GM11168 (cell line): ENCODE measurements around the gene SYTL2.
"Not testable (repeated sequence)": the region's sequence is repeated elsewhere in the genome, so short reads cannot be mapped to it uniquely, and the experiment has no call there.

Experiments used
- in situ Hi-C: fragments of 300-500 bp; cut with MboI; formaldehyde crosslinking; loops from one replicate; pipeline ENCODE4 v1.12.0; 2022; ENCODE audit warnings: low sequenced_read_pairs; ENCODE audit not compliant: unreplicated experiment

The SYTL2 gene, protein sequence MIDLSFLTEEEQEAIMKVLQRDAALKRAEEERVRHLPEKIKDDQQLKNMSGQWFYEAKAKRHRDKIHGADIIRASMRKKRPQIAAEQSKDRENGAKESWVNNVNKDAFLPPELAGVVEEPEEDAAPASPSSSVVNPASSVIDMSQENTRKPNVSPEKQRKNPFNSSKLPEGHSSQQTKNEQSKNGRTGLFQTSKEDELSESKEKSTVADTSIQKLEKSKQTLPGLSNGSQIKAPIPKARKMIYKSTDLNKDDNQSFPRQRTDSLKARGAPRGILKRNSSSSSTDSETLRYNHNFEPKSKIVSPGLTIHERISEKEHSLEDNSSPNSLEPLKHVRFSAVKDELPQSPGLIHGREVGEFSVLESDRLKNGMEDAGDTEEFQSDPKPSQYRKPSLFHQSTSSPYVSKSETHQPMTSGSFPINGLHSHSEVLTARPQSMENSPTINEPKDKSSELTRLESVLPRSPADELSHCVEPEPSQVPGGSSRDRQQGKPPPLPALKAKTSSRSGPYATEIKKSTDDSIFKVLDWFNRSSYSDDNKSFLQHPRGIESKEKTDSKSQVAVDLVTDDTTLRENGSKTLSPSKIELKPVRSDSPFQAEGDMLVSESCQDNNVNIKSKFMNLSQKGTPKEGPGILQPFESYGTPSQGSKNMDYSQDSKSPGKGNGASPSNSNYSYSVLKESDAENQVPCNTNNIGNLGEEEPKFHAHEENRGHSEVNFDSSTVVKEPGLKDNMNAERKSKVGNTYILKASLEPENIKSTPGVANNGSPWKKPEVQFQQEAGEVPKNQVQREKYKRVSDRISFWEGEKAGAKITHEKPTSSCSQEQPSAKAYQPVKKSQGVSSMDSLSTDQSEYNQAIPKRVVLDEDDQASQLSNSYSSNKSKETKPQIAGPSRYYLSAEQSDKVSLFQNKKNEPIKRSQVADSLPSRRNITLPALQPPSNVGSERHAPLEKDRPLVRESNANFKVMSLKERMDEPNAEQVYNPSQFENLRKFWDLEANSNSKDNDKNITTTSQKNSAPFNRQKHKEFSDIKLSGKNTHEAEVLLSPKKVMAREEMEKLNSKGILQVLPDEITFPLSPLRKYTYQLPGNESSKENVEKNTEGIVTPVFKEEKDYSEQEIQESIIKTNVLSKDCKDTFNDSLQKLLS (N-terminal part only)

DNA sequence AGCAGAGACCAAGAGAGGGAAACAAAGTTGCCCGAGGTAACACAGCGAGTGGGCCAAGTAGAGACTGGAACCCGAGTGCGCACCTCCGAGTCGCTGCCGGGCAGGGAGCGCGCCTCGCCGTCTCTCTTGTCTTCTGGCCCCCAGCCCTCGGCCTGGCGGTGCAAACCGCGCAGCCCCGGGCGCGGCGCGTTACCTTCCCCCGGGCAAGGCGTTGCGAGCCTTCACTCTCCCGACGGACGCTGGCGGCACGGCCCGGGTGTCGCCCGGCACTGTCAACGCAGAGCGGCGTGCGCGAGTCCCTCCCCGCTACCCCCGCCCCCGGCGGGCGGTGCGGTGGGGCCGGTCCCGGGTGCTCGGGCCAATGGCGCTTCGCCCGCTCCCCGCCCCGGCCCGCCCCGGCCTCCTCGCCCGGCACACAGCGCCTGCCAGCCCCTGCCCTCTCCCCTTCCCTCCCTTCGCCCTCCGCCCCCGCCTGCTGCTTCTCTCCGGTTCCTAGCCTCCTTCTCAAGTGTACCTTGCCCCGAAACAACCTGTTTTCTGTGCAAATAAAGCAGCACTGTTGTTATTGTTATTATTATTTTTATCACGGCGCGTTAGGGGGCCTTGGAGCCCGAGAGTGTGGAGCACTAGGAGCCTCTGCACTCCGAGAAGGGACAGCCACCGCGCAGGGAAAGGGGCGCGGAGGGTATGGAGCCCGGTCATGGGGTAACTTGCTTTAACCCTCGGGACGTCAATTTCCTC lies at the start of gene SYTL2:
Gene SYTL2, minus strand, starts transcription at position 271 of the 741 bp plus-strand sequence. CDS start 53,416 bp downstream, outside the sequence.
- in situ Hi-C loops: no loop called here

DNA sequence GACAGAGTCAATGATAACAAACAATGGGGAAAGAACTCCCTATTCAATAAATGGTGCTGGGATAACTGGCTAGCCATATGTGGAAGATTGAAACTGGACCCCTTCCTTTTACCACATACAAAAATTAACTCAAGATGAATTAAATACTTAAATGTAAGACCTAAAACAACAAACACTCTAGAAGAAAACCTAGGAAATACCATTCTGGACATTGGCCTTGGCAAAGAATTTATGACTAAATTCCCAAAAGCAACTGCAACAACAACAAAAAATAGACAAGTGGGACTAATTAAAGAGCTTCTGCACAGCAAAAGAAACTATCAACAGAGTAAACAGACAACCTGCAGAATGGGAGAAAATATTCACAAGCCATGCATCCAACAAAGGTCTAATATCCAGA lies 48.6 kb upstream of the SYTL2 start:
- in situ Hi-C loops: loop anchor here (10.0 kb wide), 1 partner anchor 435 kb away; no protein-coding TSS in a partner anchor

DNA sequence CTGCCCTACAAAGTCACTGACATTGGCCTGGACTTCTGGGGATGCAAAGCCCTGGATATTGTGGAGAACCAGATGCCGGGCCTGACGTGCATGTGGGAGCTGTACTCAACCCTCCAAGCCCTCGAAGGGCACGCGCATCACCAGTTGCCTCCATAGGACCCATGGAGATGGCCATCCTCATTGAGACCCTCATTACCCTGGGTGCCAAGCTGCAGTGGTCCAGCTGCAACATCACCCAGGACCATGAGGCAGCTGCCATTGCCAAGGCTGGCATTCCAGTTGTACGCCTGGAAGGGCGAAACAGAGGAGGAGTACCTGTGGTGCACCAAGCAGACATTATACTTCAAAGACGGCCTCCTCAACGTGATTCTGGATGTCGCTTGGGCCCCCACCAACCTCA lies 46.2 kb upstream of the SYTL2 start:
- in situ Hi-C loops: loop anchor here (10.0 kb wide), 1 partner anchor 438 kb away; no protein-coding TSS in a partner anchor

DNA sequence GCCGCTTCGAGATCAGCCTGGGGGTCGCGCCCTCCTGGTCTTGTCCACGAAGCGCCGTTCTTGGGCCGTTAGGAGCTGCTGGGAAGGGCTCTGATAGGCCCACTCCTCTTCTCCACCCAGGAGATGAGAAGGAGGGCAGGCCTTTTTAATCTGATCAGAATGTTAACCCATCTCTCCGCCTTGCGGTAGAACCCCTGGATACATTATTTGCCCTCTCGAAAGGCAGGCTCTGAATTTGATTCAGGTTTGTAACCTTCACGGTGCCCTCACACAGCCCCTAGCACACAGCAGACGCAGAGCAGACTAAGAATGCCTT lies 44.4 kb upstream of the SYTL2 start, which contains the start of gene CCDC83:
Gene CCDC83, plus strand, starts transcription at position 43 of the 316 bp plus-strand sequence. CDS start 9,741 bp downstream, outside the sequence.
- in situ Hi-C loops: loop anchor here (10.0 kb wide), 1 partner anchor 440 kb away; no protein-coding TSS in a partner anchor

DNA sequence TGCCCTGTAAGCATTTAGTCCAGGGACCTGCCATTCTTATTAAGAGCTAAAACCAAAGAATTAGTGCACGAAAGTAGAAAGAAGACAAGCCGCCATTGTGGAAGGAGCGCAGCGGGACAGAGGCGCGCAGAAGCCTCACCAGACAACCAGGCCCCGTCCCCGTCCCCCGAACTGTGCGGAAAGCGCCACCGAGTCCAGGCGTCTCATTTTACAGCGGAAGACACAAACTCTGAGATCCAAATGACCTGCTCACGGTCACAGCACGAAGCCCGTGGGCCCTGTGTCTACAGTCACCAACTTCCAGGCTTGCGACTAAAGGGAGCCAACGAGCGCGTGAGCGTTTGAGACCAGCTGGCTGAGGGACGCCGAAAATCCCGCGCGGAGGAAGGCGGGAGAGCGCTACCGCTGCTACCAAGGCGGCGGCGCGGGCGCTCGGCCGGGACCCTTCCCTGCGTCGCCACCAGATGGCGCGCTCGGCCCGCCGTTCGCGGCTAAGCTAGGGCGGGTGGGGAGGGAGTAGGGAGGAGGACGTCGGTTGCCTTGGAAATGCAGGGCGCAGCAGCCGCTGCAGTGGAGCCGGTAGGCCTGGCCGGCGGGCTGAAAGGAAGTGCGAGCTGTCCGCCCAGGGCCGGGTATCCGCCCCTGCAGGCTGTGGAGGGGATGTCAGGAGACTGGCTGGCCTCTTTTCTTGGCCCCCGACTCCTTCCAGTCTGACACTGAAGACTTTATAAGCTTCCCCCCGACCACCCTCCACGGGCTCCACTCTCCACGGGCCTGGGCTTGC lies 43.8 kb upstream of the SYTL2 start:
- in situ Hi-C loops: loop anchor here (10.0 kb wide), 1 partner anchor 440 kb away; no protein-coding TSS in a partner anchor

DNA sequence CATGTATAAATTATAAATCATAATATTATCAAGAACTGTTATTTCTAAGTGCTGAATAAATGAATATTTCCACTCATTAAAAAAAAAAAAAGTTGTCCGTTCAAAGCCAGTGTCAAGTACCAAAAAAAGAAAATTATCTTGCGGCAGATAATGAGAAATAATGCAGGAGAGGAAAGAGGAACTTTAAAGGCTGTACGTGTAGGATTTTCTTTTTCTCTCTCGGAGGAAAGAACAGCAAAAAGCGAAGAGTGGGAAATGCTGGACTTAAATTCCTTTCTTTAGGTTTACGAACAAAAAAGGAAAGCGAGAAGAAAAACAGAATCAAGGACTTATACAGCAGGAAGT lies 43.2 kb upstream of the SYTL2 start:
- in situ Hi-C loops: loop anchor here (10.0 kb wide), 1 partner anchor 441 kb away; no protein-coding TSS in a partner anchor

DNA sequence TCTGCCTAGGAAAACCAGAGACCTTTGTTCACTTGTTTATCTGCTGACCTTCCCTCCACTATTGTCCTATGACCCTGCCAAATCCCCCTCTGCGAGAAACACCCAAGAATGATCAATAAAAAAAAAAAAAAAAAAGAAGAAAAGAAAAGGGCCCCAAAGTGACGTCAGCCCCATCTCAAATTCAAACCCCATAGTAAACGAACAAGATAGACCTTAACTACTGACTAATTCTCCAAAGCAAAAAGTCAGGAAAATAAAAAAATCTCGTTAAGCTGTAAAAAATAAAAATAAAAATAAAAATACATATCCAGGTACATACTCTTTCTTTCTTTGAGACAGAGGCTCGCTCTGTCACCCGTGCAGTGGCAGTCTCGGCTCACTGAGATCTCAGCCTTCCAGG lies 42.6 kb upstream of the SYTL2 start:
- in situ Hi-C loops: loop anchor here (10.0 kb wide), 1 partner anchor 441 kb away; no protein-coding TSS in a partner anchor

DNA sequence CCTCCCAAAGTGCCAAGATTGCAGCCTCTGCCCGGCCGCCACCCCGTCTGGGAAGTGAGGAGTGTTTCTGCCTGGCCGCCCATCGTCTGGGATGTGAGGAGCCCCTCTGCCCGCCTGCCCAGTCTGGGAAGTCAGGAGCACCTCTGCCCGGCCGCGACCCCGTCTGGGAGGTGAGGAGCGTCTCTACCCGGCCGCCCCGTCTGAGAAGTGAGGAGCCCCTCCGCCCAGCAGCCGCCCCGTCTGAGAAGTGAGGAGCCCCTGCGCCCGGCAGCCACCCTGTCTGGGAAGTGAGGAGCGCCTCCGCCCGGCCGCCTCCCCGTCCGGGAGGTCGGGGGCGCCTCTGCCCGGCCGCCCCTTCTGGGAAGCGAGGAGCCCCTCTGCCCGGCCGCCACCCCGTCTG lies 41.8 kb upstream of the SYTL2 start:
- in situ Hi-C loops: loop anchor here (10.0 kb wide), 1 partner anchor 442 kb away; no protein-coding TSS in a partner anchor

DNA sequence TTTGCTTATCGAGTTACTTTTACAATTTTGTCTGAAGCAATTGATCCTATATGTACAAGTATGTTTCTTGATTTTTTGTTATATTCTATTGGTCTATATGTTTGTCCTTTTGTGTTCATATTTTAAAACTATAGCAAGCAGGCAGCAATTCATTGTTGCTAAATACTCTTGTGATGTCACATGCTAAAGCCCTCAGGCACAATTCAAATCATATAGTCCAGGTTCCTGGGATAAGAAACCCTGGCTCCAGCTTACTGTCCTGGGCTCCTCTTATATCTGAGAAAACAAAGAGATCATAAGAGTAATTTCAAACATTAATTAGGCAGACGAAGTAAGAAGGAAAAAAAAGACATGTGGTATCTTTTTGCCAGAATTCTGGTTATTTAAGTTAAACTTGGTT lies 37.6 kb upstream of the SYTL2 start:
- in situ Hi-C loops: no loop called here

DNA sequence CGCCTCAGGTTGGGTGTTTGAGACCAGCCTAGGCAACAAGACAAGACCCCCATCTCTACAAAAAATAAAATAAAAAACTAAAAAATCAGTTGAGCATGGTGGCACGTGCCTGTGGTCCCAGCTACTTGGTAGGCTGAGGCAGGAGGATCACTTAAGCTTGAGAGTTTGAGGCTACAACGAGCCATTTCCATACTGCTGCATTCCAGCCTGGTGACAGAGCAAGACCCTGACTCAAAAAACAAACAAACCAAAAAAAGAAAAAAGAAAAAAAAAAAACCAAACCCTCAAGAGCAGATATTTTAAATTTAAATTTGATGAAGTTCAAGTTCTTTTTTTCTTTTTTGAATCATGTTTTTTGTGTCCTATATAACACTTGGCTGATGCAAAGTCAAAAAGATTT lies 37.1 kb upstream of the SYTL2 start:
- in situ Hi-C loops: no loop called here

DNA sequence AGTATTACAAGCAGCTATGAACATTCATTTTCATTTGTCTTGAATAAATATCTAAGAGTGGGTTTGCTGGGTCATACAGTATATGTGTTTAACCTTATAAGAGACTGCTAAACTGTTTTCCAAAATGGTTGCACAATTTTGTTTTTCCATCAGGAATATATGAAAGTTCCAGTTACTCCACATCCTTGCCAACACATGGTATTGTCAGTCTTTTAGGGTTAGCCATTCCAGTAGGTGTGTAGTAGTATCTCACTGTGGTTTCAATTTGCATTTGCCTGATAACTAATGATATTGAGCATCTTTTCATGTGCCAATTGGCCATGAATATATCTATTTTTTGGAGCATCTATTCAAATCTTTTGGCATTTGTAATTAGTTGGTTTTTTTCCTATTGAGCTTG lies 36.5 kb upstream of the SYTL2 start:
- in situ Hi-C loops: no loop called here

DNA sequence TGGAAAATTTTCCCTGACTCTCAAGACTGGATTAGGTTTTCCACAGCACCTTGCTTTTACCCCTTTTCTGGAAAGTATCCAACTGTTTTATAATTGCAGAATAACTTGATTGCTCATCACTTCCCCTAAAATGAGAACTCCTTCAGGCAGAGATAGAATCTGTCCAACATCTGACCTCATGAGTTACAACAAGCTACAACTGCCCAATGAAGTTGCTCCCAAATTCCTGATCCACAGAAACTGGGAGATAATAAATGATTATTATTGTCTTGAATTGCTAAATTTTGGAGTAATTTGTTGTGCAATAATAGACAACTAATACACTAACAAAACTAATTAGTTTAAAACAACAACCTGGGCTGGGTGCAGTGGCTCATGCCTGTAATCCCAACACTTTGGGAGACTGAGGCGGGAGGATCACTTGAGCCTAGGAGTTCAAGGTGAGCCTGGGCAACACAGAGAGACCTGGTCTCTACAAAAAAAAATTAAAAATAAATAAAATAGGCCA lies 34.2 kb upstream of the SYTL2 start:
- in situ Hi-C loops: no loop called here

DNA sequence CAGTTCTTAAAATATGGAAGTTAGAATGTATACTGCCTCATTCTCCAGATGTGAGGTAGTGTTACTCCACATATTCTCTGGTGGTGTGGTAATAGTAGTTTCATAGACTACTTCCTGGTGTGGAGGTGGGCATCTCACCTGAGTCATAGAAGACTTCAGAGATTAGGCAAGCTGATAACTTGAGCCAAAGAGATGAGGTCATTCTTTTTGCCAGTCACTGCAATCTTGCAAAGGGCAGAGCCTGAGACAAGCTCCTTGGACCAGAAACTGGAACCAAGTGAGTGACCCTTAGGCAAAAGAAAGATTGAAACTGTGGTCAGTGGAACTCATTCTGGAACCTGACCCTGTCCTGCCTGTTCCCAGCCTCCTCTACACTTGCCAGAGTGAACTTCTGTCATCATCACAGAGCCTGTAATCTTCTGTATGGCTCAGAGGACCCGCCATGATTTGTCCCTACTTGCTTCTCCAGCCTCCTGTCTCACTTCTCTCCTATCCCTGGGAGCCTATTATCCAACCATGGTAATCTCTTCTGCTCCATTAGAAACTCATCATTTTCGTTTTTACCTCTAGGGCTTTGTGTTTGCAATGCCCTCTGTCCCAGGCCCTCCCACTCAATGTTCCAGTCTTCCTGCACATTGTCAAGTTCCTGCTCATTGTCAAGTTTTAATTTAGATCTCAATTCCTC lies 33.6 kb upstream of the SYTL2 start:
- in situ Hi-C loops: no loop called here

DNA sequence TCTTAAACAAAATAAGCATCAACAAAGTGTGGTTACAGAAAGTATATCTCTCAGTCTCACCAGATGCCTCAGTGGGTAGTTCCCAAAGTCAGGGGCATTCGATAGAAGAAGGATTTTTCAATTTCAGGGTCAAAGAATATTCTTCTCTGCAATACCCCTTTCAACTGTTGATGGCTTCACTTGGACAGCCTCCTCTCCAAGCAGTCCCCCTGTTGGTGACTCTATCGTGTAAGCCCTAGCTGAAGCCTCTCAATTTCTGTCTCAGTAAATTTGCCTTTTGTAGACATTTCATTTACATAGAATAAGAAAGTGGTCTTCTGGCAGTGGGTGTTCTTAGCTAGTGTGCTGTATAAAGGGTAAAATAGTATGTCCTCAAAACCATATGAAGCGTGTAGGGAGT lies 33.0 kb upstream of the SYTL2 start:
- in situ Hi-C loops: no loop called here

DNA sequence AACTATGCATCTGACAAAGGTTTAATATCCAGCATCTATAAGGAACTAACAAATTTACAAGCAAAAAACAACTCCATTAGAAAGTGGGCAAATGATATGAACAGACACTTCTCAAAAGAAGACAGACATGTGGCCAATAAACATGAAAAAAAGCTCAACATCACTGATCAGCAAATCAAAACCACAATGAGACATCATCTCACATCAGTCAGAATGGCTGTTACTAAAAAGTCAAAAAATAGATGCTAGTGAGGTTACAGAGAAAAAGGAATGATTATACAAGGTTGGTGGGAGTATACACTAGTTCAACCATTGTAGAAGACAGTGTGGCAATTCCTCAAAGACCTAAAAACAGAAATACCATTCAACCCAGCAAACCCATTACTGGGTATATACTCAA lies 30.0 kb upstream of the SYTL2 start:
- in situ Hi-C loops: not testable (repeated sequence)

DNA sequence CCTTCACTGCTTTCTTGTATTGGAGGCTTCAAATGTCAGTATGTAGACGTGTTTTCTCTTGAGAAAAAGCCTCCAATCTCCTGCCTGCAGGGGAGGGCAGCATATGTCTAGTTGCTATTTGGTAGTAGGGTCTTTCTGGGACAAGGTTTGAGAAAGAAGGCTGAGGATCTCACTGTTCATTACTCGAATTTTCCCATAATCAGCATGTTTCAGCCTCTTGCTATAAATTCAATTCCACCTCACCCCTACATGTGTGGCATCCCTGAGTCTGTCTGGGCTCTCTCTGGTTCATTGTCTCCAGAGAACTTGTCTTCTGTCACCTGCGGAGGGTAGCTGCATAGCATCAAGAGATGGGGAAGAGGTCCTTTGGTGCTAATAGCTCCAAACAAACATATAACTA lies 24.8 kb upstream of the SYTL2 start:
- in situ Hi-C loops: no loop called here

DNA sequence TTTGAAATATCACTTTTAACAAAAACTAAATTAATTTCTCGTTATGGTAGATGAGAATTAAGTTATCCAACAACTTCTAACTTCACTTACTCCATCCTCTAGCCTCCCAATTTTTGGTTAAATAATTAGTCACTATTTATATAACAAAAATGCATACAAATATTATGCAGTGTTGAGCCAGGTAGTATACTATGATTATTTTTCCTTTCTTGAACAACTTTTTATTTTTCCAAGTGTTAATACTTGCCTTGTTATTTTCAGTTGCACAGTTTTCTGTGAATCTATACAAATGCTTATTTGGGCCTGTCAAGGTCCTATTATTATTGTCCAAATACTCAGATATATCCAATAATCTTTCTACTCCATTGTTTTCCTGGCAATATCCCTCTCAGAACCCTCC lies 24.3 kb upstream of the SYTL2 start:
- in situ Hi-C loops: no loop called here

DNA sequence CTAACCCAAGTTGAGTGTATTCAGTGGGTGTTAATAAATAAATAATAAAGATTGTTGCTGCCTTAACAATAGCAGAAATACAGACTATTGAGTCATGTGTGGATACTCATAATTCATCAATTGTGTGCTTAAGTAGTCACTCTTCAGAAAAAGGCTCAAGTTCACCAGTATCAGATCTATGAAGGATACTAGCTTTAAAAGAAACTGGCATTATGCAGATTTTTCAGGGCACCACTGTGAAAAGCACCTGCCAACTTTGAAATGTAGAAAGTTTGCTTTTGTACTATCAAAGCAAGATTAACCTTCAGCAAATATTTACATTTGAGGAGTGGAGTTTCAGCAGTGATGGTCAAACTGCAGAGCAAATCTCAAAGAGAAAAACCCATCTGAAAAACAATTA lies 20.1 kb upstream of the SYTL2 start:
- in situ Hi-C loops: no loop called here
